GM12801 (cell line): ENCODE measurements around the gene KCNJ3.

ENCODE experiments used
- CTCF ChIP-seq: IDR thresholded peaks from one replicate; pipeline ENCODE4 v1.5.1; 2011; ENCODE audit warnings: control low read depth; ENCODE audit not compliant: insufficient read length; ENCODE audit errors: extremely low read depth

Gene KCNJ3

GRCh38 chr2:154795651-154796050 is 97.2 kb downstream of the KCNJ3 start:
- no peak for TF ChIP-seq CTCF

- TF ChIP-seq CTCF = no peak
Observed at GRCh38 chr2:154804451-154804850, 106.0 kb downstream of the KCNJ3 start.

- no peak for TF ChIP-seq CTCF
Observed at GRCh38 chr2:154813636-154814035, 115.1 kb downstream of the KCNJ3 start.

GRCh38 chr2:154814856-154815255 is 116.4 kb downstream of the KCNJ3 start:
- TF ChIP-seq CTCF = no peak

GRCh38 chr2:154825358-154825757 is 126.9 kb downstream of the KCNJ3 start:
- TF ChIP-seq CTCF = no peak

- no peak for TF ChIP-seq CTCF
Observed at GRCh38 chr2:154826827-154827226, 128.3 kb downstream of the KCNJ3 start.

GRCh38 chr2:154827286-154827685 is 128.8 kb downstream of the KCNJ3 start:
- no peak for TF ChIP-seq CTCF

- no peak for TF ChIP-seq CTCF
Observed at GRCh38 chr2:154832711-154833110, 134.2 kb downstream of the KCNJ3 start.
